HepG2 (cell line): ENCODE measurements around the gene RSAD1. TPM values are rescaled to one million over a fixed set of nuclear protein-coding genes. Genes with fewer than 3 reads are reported as not detected.

Source experiments
- ATAC-seq: fragments of 200-7000 bp; cut with Tn5 transposase; 3 replicates; pipeline ENCODE4 v1.9.1; 2020; ENCODE audit warnings: mild to moderate bottlenecking, moderate library complexity
- BruUV-seq: library from RNA; stranded (reverse); fragments of 400-500 nt; replicated peaks from 2 replicates; lab custom pipeline; 2021; lab: Mats Ljungman, UMichigan
- CTCF ChIA-PET: fragments of 300-600 bp; formaldehyde crosslinking; extraction: SDS; loops from one replicate; lab custom pipeline; 2021; ENCODE audit warnings: low total read pairs, inconsistent platforms, low intra/inter-chr PET ratio; lab: Yijun Ruan, JAX
- POLR2A ChIA-PET: fragments of 350-600 bp; sonication (Branson Sonifier 250); formaldehyde crosslinking; loops from one replicate; lab custom pipeline; 2020; ENCODE audit warnings: antibody characterized with exemption, inconsistent platforms; lab: Yijun Ruan, JAX
- DNase-seq: peaks from one replicate; pipeline ENCODE4 v3.0.0-alpha.2; 2015; ENCODE audit warnings: low spot score
- FAIRE-seq: peaks from 3 replicates; lab custom pipeline; 2011; peaks lifted over from hg19 to GRCh38; lab: Jason Lieb, UNC
- H2AFZ ChIP-seq: one replicate; pipeline ENCODE4 v1.6.1; 2011; ENCODE audit warnings: low read length, inconsistent platforms
- H3K27ac ChIP-seq: fragments of 300-600 bp; 3 replicates; pipeline ENCODE4 v1.8.0; 2011; ENCODE audit warnings: mixed run types, mild to moderate bottlenecking, mixed read lengths, low read length, inconsistent platforms; ENCODE audit not compliant: insufficient read depth; ENCODE audit errors: extremely low read length
- H3K27me3 ChIP-seq, 2 experiments: fragments of 200-600 bp in 1 of 2; 2 replicates in 1 of 2; 3 replicates in 1 of 2; pipeline versions ENCODE4 v1.6.0 to v1.8.0; 2011; ENCODE audit warnings: low read length in 2 of 2, mild to moderate bottlenecking in 2 of 2, moderate library complexity in 2 of 2, inconsistent platforms in 1 of 2; ENCODE audit not compliant: insufficient read depth in 2 of 2, control insufficient read depth in 1 of 2
- H3K36me3 ChIP-seq, 2 experiments: fragments of 200-600 bp in 1 of 2; replicated peaks in 1 of 2; 2 replicates in 1 of 2; 3 replicates in 1 of 2; pipeline versions ENCODE4 v1.5.1 to v1.8.0; 2011; ENCODE audit warnings: low read length in 2 of 2, inconsistent platforms in 1 of 2; ENCODE audit not compliant: insufficient read depth in 2 of 2, control insufficient read depth in 1 of 2
- H3K4me1 ChIP-seq: 2 replicates; pipeline ENCODE4 v1.5.1; 2012; ENCODE audit warnings: low read length, inconsistent platforms; ENCODE audit not compliant: insufficient read depth
- H3K4me2 ChIP-seq: 2 replicates; pipeline ENCODE4 v1.6.0; 2011; ENCODE audit warnings: low read depth, low read length, inconsistent platforms
- H3K4me3 ChIP-seq, 3 experiments: fragments of 200-600 bp in 1 of 3; sonication (generic), shearing (Covaris generic) in 1 of 3; replicated peaks in 1 of 3; 2 replicates each; pipeline ENCODE4 v1.5.1; 2011 to 2016; ENCODE audit warnings: low read length in 3 of 3, inconsistent platforms in 2 of 3, low read depth in 2 of 3, mild to moderate bottlenecking in 2 of 3, control low read depth in 1 of 3, mixed read lengths in 1 of 3; ENCODE audit not compliant: insufficient read depth in 1 of 3
- H3K79me2 ChIP-seq: one replicate; pipeline ENCODE4 v1.6.1; 2011; ENCODE audit warnings: low read length, inconsistent platforms; ENCODE audit not compliant: insufficient read depth
- H3K9ac ChIP-seq: 2 replicates; pipeline ENCODE4 v1.6.0; 2011; ENCODE audit warnings: mild to moderate bottlenecking, low read depth, low read length, inconsistent platforms; ENCODE audit not compliant: insufficient read depth
- H3K9me3 ChIP-seq: 2 replicates; pipeline ENCODE4 v1.5.1; 2012; ENCODE audit warnings: mild to moderate bottlenecking, low read length
- H4K20me1 ChIP-seq: 2 replicates; pipeline ENCODE4 v1.6.0; 2011; ENCODE audit warnings: inconsistent platforms, mild to moderate bottlenecking, low read length, moderate library complexity; ENCODE audit not compliant: insufficient read depth
- ARID4A ChIP-seq: sonication (generic); formaldehyde crosslinking; IDR thresholded peaks from 2 replicates; pipeline ENCODE4 v1.5.0; 2020; ENCODE audit warnings: mild to moderate bottlenecking, missing genetic modification reagents, borderline replicate concordance
- NRL ChIP-seq: sonication (generic); formaldehyde crosslinking; IDR thresholded peaks from 2 replicates; pipeline ENCODE4 v1.5.0; 2020; ENCODE audit warnings: missing genetic modification reagents, mild to moderate bottlenecking, moderate library complexity, borderline replicate concordance
- THAP7 ChIP-seq: sonication (generic); formaldehyde crosslinking; IDR thresholded peaks from 2 replicates; pipeline ENCODE4 v1.8.1; 2023; ENCODE audit warnings: mild to moderate bottlenecking, missing genetic modification reagents
- WGBS: methylation state at CpG from one replicate; pipeline ENCODE4 v1.1.6; 2017; ENCODE audit warnings: low lambda C conversion rate; 5-methylcytosine and 5-hydroxymethylcytosine counted together
- in situ Hi-C: cut with HindIII; loops from 2 replicates; pipeline ENCODE4 v1.10.0; 2017; ENCODE audit warnings: low pct_unique_long_range_greater_than_20kb; ENCODE audit not compliant: extremely low pct_ligation_motif_present
- intact Hi-C: fragments of 100-400 bp; cut with micrococcal nuclease; formaldehyde crosslinking; loops from one replicate; pipeline ENCODE4 v1.10.0; 2022; ENCODE audit not compliant: unreplicated experiment
- polyA plus RNA-seq, 8 experiments: library from polyadenylated mRNA; depleted of rRNA in 3 of 8; stranded (reverse) in 7 of 8; unstranded in 1 of 8; fragments of >200 nt; fragmentation: Illumina TruSeq in 4 of 8; extraction: Trizol in 4 of 8; gene quantifications; 2 replicates each; pipeline versions ENCODE4 v1.2.1 to v1.2.3, GENCODE V29; 2011 to 2016; ENCODE audit warnings: low read depth in 4 of 8, missing spikeins in 1 of 8, mixed read lengths in 1 of 8; ENCODE audit not compliant: insufficient read depth in 1 of 8
- total RNA-seq, 5 experiments: library from RNA; depleted of rRNA; stranded (reverse); fragments of >200 nt; fragmentation: Illumina TruSeq; extraction: Trizol; gene quantifications; 2 replicates each; pipeline ENCODE4 v1.2.3, GENCODE V29; 2016; ENCODE audit warnings: low read depth in 1 of 5

The RSAD1 gene
- total and polyA plus RNA-seq, 2 of the 13 experiments (the other 11 are each of a cell fraction or from before 2014, with no cell fraction given), result 22.7 to 27.7 TPM

GRCh38 chr17:50502301-50502990, 23.8 kb downstream of the RSAD1 start:
- Histone ChIP-seq H3K4me1 (peaks cover 49% of the 10 kb centered on the region), H4K20me1 (no peaks in the 10 kb centered on the region), H3K4me3 (no peak overlapping the region), H3K36me3 (no peaks in the 10 kb centered on the region), H2AFZ (no peak overlapping the region), H3K4me2 (no peak overlapping the region), H3K27me3 (no peaks in the 10 kb centered on the region; a peak in 3 of 5 replicates), H3K9me3 (no peaks in the 10 kb centered on the region), H3K79me2 (no peaks in the 10 kb centered on the region), H3K27ac (no peak overlapping the region), H3K9ac (no peak overlapping the region)
- ATAC-seq, result no peak
- DNase-seq, result no peak
- intact Hi-C loops, result no loop called here
- ChIA-PET POLR2A (interaction anchor here (1.9 kb wide), 1 partner anchor 156 kb away, joined by 5 read pairs; the partner anchor contains the start of gene XYLT2), CTCF (no interaction called here)
- BruUV-seq, result no TSS peak
- WGBS, result 59% methylated on average over 7 of the region's 9 CpGs
- 0 out of 2 replicates have a peak, but pooled peaks have one; percentile 40 for TF ChIP-seq NRL (CRISPR knock-in tag)
- no peak for TF ChIP-seq THAP7 (CRISPR knock-in tag)
- 0 out of 2 replicates have a peak, but pooled peaks have one; percentile 17 for TF ChIP-seq ARID4A
- in situ Hi-C loops, result no loop called here
- FAIRE-seq, result no peak
